ENCODE data around the gene JAZF1.

The JAZF1 gene

GRCh38 chr7:27971171-27971812 is 209.3 kb downstream of the JAZF1 start:
- ATAC-seq = no peak

GRCh38 chr7:27970350-27970749 is 210.2 kb downstream of the JAZF1 start:
- no peak for ATAC-seq
- TF ChIP-seq POU6F1 (CRISPR knock-in tag; IDR thresholded peaks at IDR 0.05; ENCODE audit: borderline replicate concordance, low read depth) (no peak), PATZ1 (CRISPR knock-in tag; IDR thresholded peaks at IDR 0.05; ENCODE audit: borderline replicate concordance) (no peak), OSR1 (CRISPR knock-in tag; IDR thresholded peaks at IDR 0.05) (no peak), SNAI2 (CRISPR knock-in tag; IDR thresholded peaks at IDR 0.05) (no peak), GLIS3 (CRISPR knock-in tag; IDR thresholded peaks at IDR 0.05) (no peak), ARNTL (CRISPR knock-in tag; IDR thresholded peaks at IDR 0.05; ENCODE audit: borderline replicate concordance, low read depth) (no peak), ZNF8 (CRISPR knock-in tag; IDR thresholded peaks at IDR 0.05) (no peak)

More at GRCh38 chr7:27971171-27971812, 209.3 kb downstream of the JAZF1 start:
- no peak for TF ChIP-seq CSRNP3 (CRISPR knock-in tag; IDR thresholded peaks at IDR 0.05)
- no peak for TF ChIP-seq CREB5 (CRISPR knock-in tag; IDR thresholded peaks at IDR 0.05; ENCODE audit: low read depth)
- no peak for TF ChIP-seq ZC3H10 (CRISPR knock-in tag; IDR thresholded peaks at IDR 0.05)

- TF ChIP-seq ZFP3 (CRISPR knock-in tag; IDR thresholded peaks at IDR 0.05) (no peak), ZNF8 (CRISPR knock-in tag; IDR thresholded peaks at IDR 0.05) (no peak), ZFP30 (CRISPR knock-in tag; IDR thresholded peaks at IDR 0.05) (no peak), ZNF565 (CRISPR knock-in tag; conservative IDR thresholded peaks at IDR 0.05; ENCODE audit: low read depth) (no peak), ISL1 (CRISPR knock-in tag; IDR thresholded peaks at IDR 0.05) (no peak), POU6F1 (CRISPR knock-in tag; IDR thresholded peaks at IDR 0.05; ENCODE audit: borderline replicate concordance, low read depth) (no peak), TOX (CRISPR knock-in tag; IDR thresholded peaks at IDR 0.05; ENCODE audit: borderline replicate concordance) (no peak), ARNTL (CRISPR knock-in tag; IDR thresholded peaks at IDR 0.05; ENCODE audit: borderline replicate concordance, low read depth) (no peak), RARB (CRISPR knock-in tag; IDR thresholded peaks at IDR 0.05) (no peak), CSRNP3 (CRISPR knock-in tag; IDR thresholded peaks at IDR 0.05) (no peak), CSDC2 (CRISPR knock-in tag; IDR thresholded peaks at IDR 0.05) (no peak), ZC3H10 (CRISPR knock-in tag; IDR thresholded peaks at IDR 0.05) (no peak), GLIS3 (CRISPR knock-in tag; IDR thresholded peaks at IDR 0.05) (no peak), ZNF70 (CRISPR knock-in tag; IDR thresholded peaks at IDR 0.05) (no peak), PPARA (CRISPR knock-in tag; IDR thresholded peaks at IDR 0.05; ENCODE audit: borderline replicate concordance) (no peak)
- TF ChIP-seq, protein P1, sequence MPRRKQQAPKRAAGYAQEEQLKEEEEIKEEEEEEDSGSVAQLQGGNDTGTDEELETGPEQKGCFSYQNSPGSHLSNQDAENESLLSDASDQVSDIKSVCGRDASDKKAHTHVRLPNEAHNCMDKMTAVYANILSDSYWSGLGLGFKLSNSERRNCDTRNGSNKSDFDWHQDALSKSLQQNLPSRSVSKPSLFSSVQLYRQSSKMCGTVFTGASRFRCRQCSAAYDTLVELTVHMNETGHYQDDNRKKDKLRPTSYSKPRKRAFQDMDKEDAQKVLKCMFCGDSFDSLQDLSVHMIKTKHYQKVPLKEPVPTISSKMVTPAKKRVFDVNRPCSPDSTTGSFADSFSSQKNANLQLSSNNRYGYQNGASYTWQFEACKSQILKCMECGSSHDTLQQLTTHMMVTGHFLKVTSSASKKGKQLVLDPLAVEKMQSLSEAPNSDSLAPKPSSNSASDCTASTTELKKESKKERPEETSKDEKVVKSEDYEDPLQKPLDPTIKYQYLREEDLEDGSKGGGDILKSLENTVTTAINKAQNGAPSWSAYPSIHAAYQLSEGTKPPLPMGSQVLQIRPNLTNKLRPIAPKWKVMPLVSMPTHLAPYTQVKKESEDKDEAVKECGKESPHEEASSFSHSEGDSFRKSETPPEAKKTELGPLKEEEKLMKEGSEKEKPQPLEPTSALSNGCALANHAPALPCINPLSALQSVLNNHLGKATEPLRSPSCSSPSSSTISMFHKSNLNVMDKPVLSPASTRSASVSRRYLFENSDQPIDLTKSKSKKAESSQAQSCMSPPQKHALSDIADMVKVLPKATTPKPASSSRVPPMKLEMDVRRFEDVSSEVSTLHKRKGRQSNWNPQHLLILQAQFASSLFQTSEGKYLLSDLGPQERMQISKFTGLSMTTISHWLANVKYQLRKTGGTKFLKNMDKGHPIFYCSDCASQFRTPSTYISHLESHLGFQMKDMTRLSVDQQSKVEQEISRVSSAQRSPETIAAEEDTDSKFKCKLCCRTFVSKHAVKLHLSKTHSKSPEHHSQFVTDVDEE (CRISPR knock-in tag; IDR thresholded peaks at IDR 0.05) = no peak
- no peak for ATAC-seq
Measured at GRCh38 chr7:27969346-27969745, 211.2 kb downstream of the JAZF1 start.
